Astrocyte (in vitro differentiated cells and primary cell): ENCODE measurements around the gene OTUB1.
A peak's percentile ranks its signal among the peaks of the same experiment; 100 is the strongest.

Experiments used
- EZH2 ChIP-seq: IDR thresholded peaks from 2 replicates; pipeline ENCODE4 v1.6.1; 2012; ENCODE audit warnings: mild to moderate bottlenecking, low read length, inconsistent platforms; ENCODE audit not compliant: insufficient read depth
- TF ChIP-seq, protein P1 (sequence below): IDR thresholded peaks from 2 replicates; pipeline ENCODE4 v1.5.1; 2011; ENCODE audit warnings: low read depth, mild to moderate bottlenecking, inconsistent platforms, low read length, moderate library complexity; ENCODE audit not compliant: insufficient read depth

DNA sequence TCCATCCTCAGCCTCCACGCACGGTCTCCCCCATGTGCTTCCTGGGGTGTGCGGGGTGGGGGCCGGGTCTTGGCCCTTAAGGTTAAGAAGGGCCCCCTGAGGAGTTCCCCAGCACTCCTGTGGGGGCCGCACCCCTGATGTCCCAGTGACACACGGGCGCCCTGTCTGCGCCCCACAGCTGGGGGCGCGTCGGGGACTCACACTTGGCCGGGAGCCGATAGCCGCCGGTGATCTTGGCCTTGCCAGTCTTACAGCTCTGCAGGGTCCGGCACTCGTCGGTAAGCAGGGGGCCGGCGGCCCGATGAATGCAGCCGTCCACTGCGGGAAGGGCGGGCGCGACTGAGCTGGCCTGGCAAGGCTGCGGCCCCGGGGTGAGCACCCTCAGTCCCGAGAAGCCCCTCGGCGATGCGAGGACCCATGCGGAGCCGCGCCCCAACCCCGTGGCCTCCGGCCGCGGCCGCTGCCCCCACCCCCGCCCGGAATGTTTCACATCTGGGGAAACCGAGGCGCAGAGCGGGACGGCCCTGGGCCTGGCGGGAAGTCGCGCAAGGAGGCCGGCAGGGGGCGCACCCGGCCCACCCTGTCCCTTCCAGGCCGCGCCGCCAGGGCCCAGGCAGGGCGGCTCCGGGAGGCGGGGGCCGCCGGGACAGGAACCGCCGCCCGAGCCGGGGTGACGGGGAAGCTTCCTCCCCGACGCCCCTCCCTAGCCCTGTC lies 13.9 kb downstream of the OTUB1 start:
- TF ChIP-seq, protein P1, sequence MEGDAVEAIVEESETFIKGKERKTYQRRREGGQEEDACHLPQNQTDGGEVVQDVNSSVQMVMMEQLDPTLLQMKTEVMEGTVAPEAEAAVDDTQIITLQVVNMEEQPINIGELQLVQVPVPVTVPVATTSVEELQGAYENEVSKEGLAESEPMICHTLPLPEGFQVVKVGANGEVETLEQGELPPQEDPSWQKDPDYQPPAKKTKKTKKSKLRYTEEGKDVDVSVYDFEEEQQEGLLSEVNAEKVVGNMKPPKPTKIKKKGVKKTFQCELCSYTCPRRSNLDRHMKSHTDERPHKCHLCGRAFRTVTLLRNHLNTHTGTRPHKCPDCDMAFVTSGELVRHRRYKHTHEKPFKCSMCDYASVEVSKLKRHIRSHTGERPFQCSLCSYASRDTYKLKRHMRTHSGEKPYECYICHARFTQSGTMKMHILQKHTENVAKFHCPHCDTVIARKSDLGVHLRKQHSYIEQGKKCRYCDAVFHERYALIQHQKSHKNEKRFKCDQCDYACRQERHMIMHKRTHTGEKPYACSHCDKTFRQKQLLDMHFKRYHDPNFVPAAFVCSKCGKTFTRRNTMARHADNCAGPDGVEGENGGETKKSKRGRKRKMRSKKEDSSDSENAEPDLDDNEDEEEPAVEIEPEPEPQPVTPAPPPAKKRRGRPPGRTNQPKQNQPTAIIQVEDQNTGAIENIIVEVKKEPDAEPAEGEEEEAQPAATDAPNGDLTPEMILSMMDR: peak; percentile 14
- no peak for TF ChIP-seq EZH2
